Cardiac muscle cell (in vitro differentiated cells and primary cell): ENCODE results near the gene TMEM45A. TPM values are rescaled to one million over a fixed set of nuclear protein-coding genes. Genes with fewer than 3 reads are reported as not detected.
"Not testable (repeated sequence)": the region's sequence is repeated elsewhere in the genome, so short reads cannot be mapped to it uniquely, and the experiment has no call there.

Source experiments
- DNase-seq, 2 donors: peaks; one replicate each; pipeline versions ENCODE4 v3.0.0 to v3.0.0-alpha.2; 2010 to 2017; ENCODE audit warnings: low read depth in 1 of 2, low spot score in 1 of 2
- H3K27ac ChIP-seq: fragments of 200-600 bp; sonication (generic); 2 replicates; pipeline ENCODE4 v1.5.1; 2016
- H3K27me3 ChIP-seq: fragments of 200-600 bp; sonication (generic); 2 replicates; pipeline ENCODE4 v1.6.0; 2016; ENCODE audit warnings: control low read depth
- H3K36me3 ChIP-seq: fragments of 200-600 bp; sonication (generic); 2 replicates; pipeline ENCODE4 v1.5.1; 2016; ENCODE audit warnings: control low read depth
- H3K4me1 ChIP-seq: fragments of 200-600 bp; sonication (generic); 2 replicates; pipeline ENCODE4 v1.8.1; 2017; ENCODE audit warnings: low read depth, mild to moderate bottlenecking, mixed run types
- H3K4me3 ChIP-seq: fragments of 200-600 bp; sonication (generic); 2 replicates; pipeline ENCODE4 v1.5.1; 2016; ENCODE audit warnings: mild to moderate bottlenecking
- H3K9me3 ChIP-seq: fragments of 200-600 bp; sonication (generic); 2 replicates; pipeline ENCODE4 v1.5.1; 2017; ENCODE audit warnings: low read depth, mild to moderate bottlenecking, control low read depth
- CTCF ChIP-seq: IDR thresholded peaks from 2 replicates; pipeline ENCODE4 v1.5.1; 2012; ENCODE audit warnings: low read depth, mild to moderate bottlenecking, low read length
- polyA plus RNA-seq: library from polyadenylated mRNA; unstranded; fragments of >200 nt; fragmentation: Nextera tagmentation; extraction: Ambion mirVana; gene quantifications from 2 replicates; pipeline ENCODE4 v1.2.1, GENCODE V29; 2016
- total RNA-seq: library from RNA; depleted of rRNA; stranded (reverse); fragments of >200 nt; gene quantifications from 2 replicates; pipeline ENCODE4 v1.2.3, GENCODE V29; 2016

TMEM45A gene
- total RNA-seq (37.6 and 58.0 TPM in 2 replicates), polyA plus RNA-seq (90.4 and 96.3 TPM in 2 replicates)

- H3K4me1 ChIP-seq = no peaks in the 10 kb centered on the region
- H3K9me3 ChIP-seq = no peaks in the 10 kb centered on the region
- H3K36me3 ChIP-seq = no peaks in the 10 kb centered on the region
- H3K27ac ChIP-seq = peak within 1 kb of the TSS; percentile 85
- H3K27me3 ChIP-seq = no peaks in the 10 kb centered on the region
- peak within 1 kb of the TSS; percentile 43 for H3K4me3 ChIP-seq
- peak; percentile 96 to 98 for DNase-seq
- TF ChIP-seq CTCF = no peak
Observed at GRCh38 chr3:100492059-100493006, at the start of gene TMEM45A. TMEM45A (plus strand) TSS chr3:100492619; CDS start chr3:100555212, 62,593 bp downstream.

GRCh38 chr3:100443690-100444089 lies 48.7 kb upstream of the TMEM45A start:
- Histone ChIP-seq H3K27ac (no peak overlapping the region), H3K9me3 (peaks cover 2% of the 10 kb centered on the region), H3K36me3 (no peaks in the 10 kb centered on the region), H3K27me3 (no peaks in the 10 kb centered on the region), H3K4me3 (no peak overlapping the region), H3K4me1 (no peaks in the 10 kb centered on the region)
- TF ChIP-seq CTCF = no peak
- no peak for DNase-seq

GRCh38 chr3:100447067-100447466 lies 45.4 kb upstream of the TMEM45A start:
- DNase-seq, H3K4me1 ChIP-seq, H3K27me3 ChIP-seq, H3K9me3 ChIP-seq, H3K4me3 ChIP-seq, H3K36me3 ChIP-seq, H3K27ac ChIP-seq: not testable (repeated sequence)

GRCh38 chr3:100448079-100448478 lies 44.3 kb upstream of the TMEM45A start:
- H3K4me1 ChIP-seq = no peaks in the 10 kb centered on the region
- H3K9me3 ChIP-seq = peaks cover 2% of the 10 kb centered on the region
- no peak for TF ChIP-seq CTCF
- no peak for DNase-seq
- H3K27me3 ChIP-seq = no peaks in the 10 kb centered on the region
- H3K36me3 ChIP-seq = no peaks in the 10 kb centered on the region
- no peak overlapping the region for H3K27ac ChIP-seq
- H3K4me3 ChIP-seq = no peak overlapping the region

- peaks cover under 1% of the 10 kb centered on the region for H3K4me1 ChIP-seq
- H3K27ac ChIP-seq = no peak overlapping the region
- no peaks in the 10 kb centered on the region for H3K36me3 ChIP-seq
- no peaks in the 10 kb centered on the region for H3K27me3 ChIP-seq
- H3K9me3 ChIP-seq = peaks cover 2% of the 10 kb centered on the region
- H3K4me3 ChIP-seq = no peak overlapping the region
- no peak for TF ChIP-seq CTCF
- no peak for DNase-seq
Observed at GRCh38 chr3:100449214-100449613, 43.2 kb upstream of the TMEM45A start.

GRCh38 chr3:100454677-100455076 lies 37.7 kb upstream of the TMEM45A start:
- no peak overlapping the region for H3K4me3 ChIP-seq
- no peak for TF ChIP-seq CTCF
- H3K9me3 ChIP-seq = no peaks in the 10 kb centered on the region
- peak in 1 of 2 donors; percentile 59 for DNase-seq
- no peaks in the 10 kb centered on the region for H3K36me3 ChIP-seq
- H3K4me1 ChIP-seq = peaks cover 5% of the 10 kb centered on the region
- no peaks in the 10 kb centered on the region for H3K27me3 ChIP-seq
- no peak overlapping the region for H3K27ac ChIP-seq
